Measurements from ENCODE around the gene NXF2. TPM values are rescaled to one million over a fixed set of nuclear protein-coding genes. Genes with fewer than 3 reads are reported as not detected.

Gene NXF2
- total RNA-seq, 1 experiment from 2014 or later: not detected

DNA sequence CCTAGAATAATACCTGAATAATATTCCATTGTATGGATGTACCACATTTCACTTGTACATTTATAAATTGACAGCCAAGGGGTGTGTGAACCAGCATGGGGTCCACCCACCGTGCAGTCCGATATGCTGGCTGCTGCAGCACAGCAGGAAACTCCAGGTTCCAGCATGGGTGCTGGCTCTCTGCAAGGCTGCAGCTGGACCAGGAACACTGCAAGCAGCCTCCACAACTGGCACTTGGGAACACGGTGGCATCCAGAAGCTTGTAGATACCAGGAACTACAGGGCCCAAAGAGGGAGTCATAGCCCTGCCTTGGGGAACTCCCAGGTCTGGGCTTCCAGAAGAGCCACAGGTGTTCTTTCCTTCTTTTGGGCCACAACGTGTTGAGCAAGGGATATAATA lies 91.2 kb downstream of the NXF2 start:
- DNase-seq: no peak
- Mint-ChIP-seq H3K4me1 (ENCODE audit: low read depth, unreplicated experiment) (no peaks in the 10 kb centered on the region), H3K4me3 (ENCODE audit: low read depth, unreplicated experiment) (no peak overlapping the region), H3K27me3 (ENCODE audit: unreplicated experiment) (no peaks in the 10 kb centered on the region), H3K9me3 (ENCODE audit: low read depth, unreplicated experiment) (no peaks in the 10 kb centered on the region), H3K27ac (ENCODE audit: unreplicated experiment) (no peak overlapping the region), H3K36me3 (ENCODE audit: insufficient read depth, unreplicated experiment) (no peaks in the 10 kb centered on the region)
- TF ChIP-seq, protein P1, sequence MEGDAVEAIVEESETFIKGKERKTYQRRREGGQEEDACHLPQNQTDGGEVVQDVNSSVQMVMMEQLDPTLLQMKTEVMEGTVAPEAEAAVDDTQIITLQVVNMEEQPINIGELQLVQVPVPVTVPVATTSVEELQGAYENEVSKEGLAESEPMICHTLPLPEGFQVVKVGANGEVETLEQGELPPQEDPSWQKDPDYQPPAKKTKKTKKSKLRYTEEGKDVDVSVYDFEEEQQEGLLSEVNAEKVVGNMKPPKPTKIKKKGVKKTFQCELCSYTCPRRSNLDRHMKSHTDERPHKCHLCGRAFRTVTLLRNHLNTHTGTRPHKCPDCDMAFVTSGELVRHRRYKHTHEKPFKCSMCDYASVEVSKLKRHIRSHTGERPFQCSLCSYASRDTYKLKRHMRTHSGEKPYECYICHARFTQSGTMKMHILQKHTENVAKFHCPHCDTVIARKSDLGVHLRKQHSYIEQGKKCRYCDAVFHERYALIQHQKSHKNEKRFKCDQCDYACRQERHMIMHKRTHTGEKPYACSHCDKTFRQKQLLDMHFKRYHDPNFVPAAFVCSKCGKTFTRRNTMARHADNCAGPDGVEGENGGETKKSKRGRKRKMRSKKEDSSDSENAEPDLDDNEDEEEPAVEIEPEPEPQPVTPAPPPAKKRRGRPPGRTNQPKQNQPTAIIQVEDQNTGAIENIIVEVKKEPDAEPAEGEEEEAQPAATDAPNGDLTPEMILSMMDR (IDR thresholded peaks at IDR 0.05; ENCODE audit: unreplicated experiment): no peak
- no TSS peak for BruUV-seq (replicated peaks)
- intact Hi-C loops (cut with micrococcal nuclease; ENCODE audit: unreplicated experiment): no loop called here
- CTCF ChIA-PET: no interaction called here

GRCh38 chrX:102339312-102340298 lies 92.6 kb downstream of the NXF2 start:
- CTCF ChIA-PET: no interaction called here
- H3K4me3 Mint-ChIP-seq (ENCODE audit: low read depth, unreplicated experiment): no peak overlapping the region
- no TSS peak for BruUV-seq (replicated peaks)

DNA sequence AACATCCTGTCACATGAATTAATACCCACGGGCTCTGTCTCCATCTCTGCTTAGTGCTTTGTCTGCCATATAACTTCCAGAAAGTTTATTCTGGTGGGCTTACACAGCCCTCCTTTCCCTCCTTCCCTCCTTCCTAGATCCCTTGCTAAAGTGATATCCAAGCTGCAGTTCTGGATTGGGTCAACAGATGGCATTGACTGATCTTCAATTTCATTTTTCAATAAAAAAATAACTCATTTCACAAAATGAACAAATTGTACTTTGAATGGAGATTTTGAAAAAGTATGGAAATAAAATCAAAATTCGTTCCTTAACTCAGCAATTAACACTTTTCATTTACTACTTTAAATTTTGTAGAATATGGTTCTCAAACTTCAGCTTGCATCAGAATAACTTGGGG lies 94.9 kb downstream of the NXF2 start:
- Mint-ChIP-seq H3K4me3 (ENCODE audit: low read depth, unreplicated experiment) (no peak overlapping the region), H3K36me3 (ENCODE audit: insufficient read depth, unreplicated experiment) (no peaks in the 10 kb centered on the region), H3K9me3 (ENCODE audit: low read depth, unreplicated experiment) (no peaks in the 10 kb centered on the region), H3K27ac (ENCODE audit: unreplicated experiment) (no peak overlapping the region), H3K27me3 (ENCODE audit: unreplicated experiment) (no peaks in the 10 kb centered on the region), H3K4me1 (ENCODE audit: low read depth, unreplicated experiment) (no peaks in the 10 kb centered on the region)
- no TSS peak for BruUV-seq (replicated peaks)
- CTCF ChIA-PET: no interaction called here
- intact Hi-C loops (cut with micrococcal nuclease; ENCODE audit: unreplicated experiment): no loop called here
- no peak for DNase-seq
- TF ChIP-seq, protein P1 (IDR thresholded peaks at IDR 0.05; ENCODE audit: unreplicated experiment): no peak

More at GRCh38 chrX:102339312-102340298, 92.6 kb downstream of the NXF2 start:
- Mint-ChIP-seq H3K4me1 (ENCODE audit: low read depth, unreplicated experiment) (no peaks in the 10 kb centered on the region), H3K9me3 (ENCODE audit: low read depth, unreplicated experiment) (no peaks in the 10 kb centered on the region), H3K27ac (ENCODE audit: unreplicated experiment) (no peak overlapping the region), H3K36me3 (ENCODE audit: insufficient read depth, unreplicated experiment) (no peaks in the 10 kb centered on the region), H3K27me3 (ENCODE audit: unreplicated experiment) (no peaks in the 10 kb centered on the region)
- TF ChIP-seq, protein P1 (IDR thresholded peaks at IDR 0.05; ENCODE audit: unreplicated experiment): no peak
- DNase-seq: peak; percentile 25
- intact Hi-C loops (cut with micrococcal nuclease; ENCODE audit: unreplicated experiment): no loop called here

DNA sequence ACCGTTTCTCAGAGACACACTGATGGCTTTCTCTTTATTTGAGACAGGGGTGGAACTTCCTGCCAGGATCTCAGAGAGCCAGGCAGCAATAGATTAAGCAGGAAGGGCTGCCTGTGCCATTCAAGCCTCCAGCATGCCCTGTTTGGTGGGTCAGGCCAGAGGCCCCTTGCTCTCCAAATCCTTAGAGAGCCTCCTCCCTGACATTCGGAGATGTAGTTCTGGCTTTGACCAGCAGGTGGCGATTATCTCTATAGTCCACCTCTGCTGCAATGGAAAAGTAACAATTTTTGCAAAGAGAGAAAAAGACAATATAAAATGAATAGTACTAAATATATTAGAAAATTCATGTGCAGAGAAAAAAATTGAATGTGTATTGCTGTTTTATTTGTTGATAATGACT lies 98.9 kb downstream of the NXF2 start:
- CTCF ChIA-PET: no interaction called here
- no peak overlapping the region for H3K4me3 Mint-ChIP-seq (ENCODE audit: low read depth, unreplicated experiment)
- no peaks in the 10 kb centered on the region for H3K9me3 Mint-ChIP-seq (ENCODE audit: low read depth, unreplicated experiment)
- no TSS peak for BruUV-seq (replicated peaks)
- no peak overlapping the region for H3K27ac Mint-ChIP-seq (ENCODE audit: unreplicated experiment)
- DNase-seq: peak; percentile 58
- intact Hi-C loops (cut with micrococcal nuclease; ENCODE audit: unreplicated experiment): no loop called here
- no peaks in the 10 kb centered on the region for H3K4me1 Mint-ChIP-seq (ENCODE audit: low read depth, unreplicated experiment)
- TF ChIP-seq, protein P1 (IDR thresholded peaks at IDR 0.05; ENCODE audit: unreplicated experiment): peak; percentile 49
- no peaks in the 10 kb centered on the region for H3K27me3 Mint-ChIP-seq (ENCODE audit: unreplicated experiment)
- no peaks in the 10 kb centered on the region for H3K36me3 Mint-ChIP-seq (ENCODE audit: insufficient read depth, unreplicated experiment)

Other genes with a start within 250 kb of the NXF2 start
- not detected in 2 replicates for gene TCEAL2, start 121.5 kb upstream of the NXF2 start, total RNA-seq (2022)
- gene TCEAL6, start 104.7 kb upstream of the NXF2 start, total RNA-seq (2022): not detected in 2 replicates
- 3.9 and 4.8 TPM in 2 replicates for gene BEX5, start 91.2 kb upstream of the NXF2 start, total RNA-seq (2022)
- gene TCP11X1, start 31.9 kb upstream of the NXF2 start, total RNA-seq (2022): not detected in 2 replicates
- not detected in 2 replicates for gene NXF2B, start 192.8 kb downstream of the NXF2 start, total RNA-seq (2022)
- gene TCP11X2, start 224.6 kb downstream of the NXF2 start, total RNA-seq (2022): not detected in 2 replicates